HG02970 (cell line): ENCODE results near the gene MDN1.
"Not testable (repeated sequence)": the region's sequence is repeated elsewhere in the genome, so short reads cannot be mapped to it uniquely, and the experiment has no call there.

Source experiments
- ATAC-seq: cut with Tn5 transposase; IDR thresholded peaks from one replicate; pipeline ENCODE4 v1.9.1; 2021; ENCODE audit warnings: mild to moderate bottlenecking, moderate library complexity, moderate number of reproducible peaks; ENCODE audit not compliant: unreplicated experiment, low FRiP score

Gene MDN1

DNA sequence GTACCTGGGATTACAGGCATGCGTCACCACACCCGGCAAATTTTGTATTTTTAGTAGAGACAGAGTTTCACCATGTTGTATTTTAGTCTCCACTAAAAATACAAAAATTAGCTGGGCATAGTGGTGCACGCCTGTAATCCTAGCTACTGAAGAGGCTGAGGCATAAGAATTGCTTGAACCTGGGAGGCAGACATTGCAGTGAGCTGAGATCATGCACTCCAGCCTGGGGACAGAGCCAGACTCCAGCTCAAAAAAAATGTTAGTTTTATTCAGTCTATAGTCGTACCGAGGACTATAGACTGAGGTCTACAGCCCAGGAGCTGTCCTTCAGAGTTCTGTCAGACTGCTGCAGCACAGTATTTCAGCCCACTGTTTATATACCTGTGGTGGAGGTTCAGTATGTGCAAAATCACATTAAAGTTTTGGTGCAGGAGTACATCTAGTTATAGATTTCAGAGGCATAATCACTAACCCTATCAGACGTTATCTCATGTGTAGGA is 6.5 kb upstream of the MDN1 start:
- ATAC-seq: no peak

DNA sequence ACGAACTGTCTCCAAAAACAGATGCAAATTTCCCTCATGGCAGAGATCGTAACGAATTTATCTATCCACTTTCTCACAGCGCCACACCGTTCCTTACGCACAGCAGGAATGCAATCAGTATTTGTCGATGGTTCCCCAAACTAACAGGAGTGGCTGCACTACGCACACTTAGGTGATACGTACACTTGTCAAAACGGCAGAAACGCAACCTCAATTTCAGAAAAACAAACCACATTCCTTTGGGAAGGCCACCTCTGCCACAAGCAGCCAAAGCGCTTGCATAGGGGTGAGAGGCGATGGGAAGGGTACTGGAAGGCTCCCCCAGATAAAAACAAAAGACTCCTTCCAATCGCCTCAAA is 638 bp downstream of the MDN1 start:
- ATAC-seq: peak; percentile 3

GRCh38 chr6:89817481-89817880 is 2.1 kb downstream of the MDN1 start:
- no peak for ATAC-seq

DNA sequence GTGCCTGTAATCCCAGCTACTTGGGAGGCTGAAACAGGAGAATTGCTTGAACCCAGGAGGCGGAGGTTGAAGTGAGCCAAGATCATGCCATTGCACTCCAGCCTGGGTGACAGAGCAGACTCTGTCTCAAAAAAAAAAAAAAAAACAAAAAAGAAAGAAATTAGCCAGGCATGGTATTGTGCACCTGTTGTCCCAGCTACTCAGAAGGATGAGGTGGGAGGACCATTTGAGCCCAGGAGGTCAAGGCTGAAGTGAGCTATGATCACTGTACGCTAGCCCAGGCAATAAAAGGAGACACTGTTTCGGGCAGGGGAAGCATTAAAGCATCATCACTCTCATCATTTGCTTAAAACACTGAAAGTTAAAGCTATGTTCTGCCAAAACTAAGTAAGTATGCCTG is 6.2 kb downstream of the MDN1 start:
- not testable (repeated sequence) for ATAC-seq

DNA sequence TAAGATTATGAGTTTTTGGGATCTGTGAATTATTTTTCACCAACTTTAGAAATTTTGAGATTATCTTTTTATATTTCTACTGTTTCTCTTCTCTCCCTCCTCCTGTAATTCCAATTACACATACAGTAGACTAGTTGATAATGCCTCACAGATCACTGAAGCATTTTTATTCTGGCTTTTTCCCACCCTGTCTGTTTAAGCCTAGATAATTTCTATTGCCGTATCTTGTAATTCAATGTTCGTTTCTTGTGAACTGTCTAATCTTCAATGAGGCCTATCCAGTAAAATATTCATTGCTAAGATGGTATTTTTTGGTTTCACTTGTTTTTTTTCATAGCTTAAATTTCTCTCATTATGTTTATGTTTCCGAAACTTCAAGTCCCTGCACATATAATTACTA is 12.0 kb downstream of the MDN1 start:
- ATAC-seq: no peak

DNA sequence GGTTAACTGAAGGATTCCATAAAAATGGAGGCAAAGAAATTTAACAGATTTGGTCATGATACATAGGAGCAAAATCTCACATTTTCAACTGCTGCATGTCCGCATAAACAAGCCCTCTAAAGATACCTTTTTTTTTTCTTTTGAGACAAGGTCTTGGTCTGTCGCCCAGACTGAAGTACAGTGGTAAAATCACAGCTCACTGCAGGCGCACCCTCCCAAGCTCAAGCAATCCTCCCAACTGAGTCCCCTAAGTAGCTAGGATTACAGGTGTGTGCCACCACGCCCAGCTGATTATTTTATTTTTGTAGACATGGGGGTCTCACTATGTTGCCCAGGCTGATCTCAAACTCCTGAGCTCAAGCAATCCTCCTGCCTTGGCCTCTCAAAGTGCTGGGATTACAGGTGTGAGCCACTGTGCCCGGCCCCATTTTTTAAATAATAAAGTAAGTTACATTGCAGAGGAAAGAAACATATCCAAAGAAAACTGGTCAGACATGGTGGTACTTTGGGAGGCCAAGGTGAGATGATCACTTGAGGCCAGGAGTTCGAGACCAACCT is 13.7 kb downstream of the MDN1 start:
- ATAC-seq: no peak

GRCh38 chr6:89803271-89803670 is 16.3 kb downstream of the MDN1 start:
- no peak for ATAC-seq

DNA sequence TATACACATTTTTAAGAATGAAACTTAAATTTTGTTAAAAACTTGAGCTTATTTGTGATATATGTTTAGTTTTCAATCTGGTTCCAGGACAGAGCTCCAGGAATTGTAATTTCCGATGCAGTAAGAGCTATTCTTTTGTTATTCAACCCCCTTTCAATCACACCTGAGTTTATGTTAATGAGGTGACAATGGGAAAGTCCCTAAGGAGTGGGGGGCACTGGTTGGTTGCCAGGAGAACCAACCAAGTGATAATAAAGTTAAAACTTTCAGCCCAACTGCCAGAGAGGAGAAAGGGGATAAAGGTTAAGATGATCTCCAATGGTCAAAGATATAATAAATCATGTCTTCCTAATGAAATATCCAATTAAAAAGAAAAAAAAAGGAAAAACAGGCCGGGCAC is 19.8 kb downstream of the MDN1 start:
- no peak for ATAC-seq

DNA sequence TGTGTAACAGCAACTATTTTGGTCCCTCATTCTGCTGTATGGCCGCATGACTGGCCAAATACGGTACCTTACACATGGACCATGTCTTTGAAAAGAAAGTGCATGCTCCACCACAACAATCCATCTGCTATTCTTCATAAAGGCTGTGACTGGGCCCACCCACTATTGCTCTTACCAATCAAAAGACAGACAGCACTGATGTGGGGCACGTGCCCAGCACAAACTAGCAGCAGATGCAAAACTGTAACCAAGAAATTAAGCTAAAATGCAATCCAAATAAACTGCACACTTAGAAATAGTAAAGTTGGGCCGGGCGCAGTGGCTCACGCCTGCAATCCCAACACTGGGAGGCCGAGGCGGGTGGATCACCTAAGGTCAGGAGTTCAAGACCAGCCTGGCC is 20.5 kb downstream of the MDN1 start:
- no peak for ATAC-seq

- ATAC-seq: no peak
Measured at GRCh38 chr6:89797317-89797716, 22.3 kb downstream of the MDN1 start.

GRCh38 chr6:89794324-89794723 is 25.3 kb downstream of the MDN1 start:
- no peak for ATAC-seq

GRCh38 chr6:89793586-89793985 is 26.0 kb downstream of the MDN1 start:
- ATAC-seq: no peak

- no peak for ATAC-seq
Measured at GRCh38 chr6:89792881-89793280, 26.7 kb downstream of the MDN1 start.

GRCh38 chr6:89790403-89790802 is 29.2 kb downstream of the MDN1 start:
- ATAC-seq: no peak

DNA sequence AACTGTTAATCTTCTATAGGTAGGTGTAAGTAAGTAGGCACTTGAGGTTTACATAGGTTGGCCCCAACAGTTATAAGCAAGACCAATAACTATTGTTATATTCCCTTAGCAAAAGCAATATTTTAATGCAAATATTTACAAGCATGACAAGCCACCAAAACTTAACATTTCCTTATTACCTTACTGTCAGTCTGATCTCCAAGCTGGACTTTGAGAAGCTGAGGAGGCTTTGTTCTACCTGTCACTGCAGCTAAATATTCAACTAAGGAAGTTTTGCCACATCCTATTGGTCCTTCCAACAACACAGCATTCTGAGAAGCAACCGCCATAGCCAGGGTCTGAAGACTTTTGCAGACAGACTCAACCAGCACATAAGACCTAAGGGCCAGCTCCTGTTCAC is 29.6 kb downstream of the MDN1 start:
- no peak for ATAC-seq

DNA sequence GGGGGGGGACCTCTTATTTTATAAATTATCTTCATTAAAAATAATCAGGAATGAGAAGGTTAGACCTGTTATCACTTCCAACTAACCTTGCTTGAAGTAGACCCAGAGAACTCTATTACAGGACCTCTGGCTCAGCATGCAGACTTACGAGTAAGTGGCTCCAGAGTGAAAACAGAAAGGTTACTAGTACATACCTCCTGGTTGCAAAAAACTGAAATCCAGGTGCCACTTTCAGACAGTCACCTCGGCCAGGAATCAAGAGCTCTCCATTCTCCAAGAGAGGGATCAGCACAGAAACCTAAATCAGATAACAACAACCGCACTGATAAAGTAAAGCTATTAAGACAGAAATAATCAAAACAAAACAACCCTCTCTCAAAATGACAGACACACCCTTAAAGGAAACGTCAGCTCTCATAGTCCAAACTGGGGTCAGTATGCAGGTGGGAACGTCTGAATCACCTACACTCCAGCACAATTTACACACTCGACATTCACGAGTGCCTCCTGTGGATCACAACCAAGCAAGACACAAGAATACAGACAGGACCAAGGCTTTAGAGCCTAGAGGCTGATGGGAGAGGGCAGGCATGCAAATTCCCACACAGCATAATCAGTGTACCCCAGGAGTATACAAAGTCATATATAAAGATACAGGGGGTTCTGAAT is 31.8 kb downstream of the MDN1 start:
- no peak for ATAC-seq

DNA sequence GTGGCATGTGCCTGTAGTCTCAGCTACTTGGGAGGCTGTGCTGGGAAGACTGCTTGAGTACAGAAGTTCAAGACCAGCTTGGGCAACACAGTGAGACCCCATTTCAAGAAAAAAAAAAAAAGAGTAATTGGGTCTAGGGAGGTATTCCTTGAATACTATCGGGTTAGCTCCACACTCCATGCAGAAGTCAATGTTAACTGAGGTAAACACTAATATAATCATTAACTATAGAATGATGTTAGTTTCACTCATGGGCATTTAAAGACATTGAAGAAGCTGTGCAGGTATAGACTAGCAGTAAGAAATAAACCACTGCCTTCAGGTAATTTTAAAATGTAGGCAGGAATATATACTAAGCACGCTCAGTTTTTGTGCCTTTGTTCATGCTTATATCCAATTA is 32.6 kb downstream of the MDN1 start:
- no peak for ATAC-seq

- ATAC-seq: no peak
Measured at GRCh38 chr6:89784838-89785237, 34.8 kb downstream of the MDN1 start.

GRCh38 chr6:89783293-89783692 is 36.3 kb downstream of the MDN1 start:
- ATAC-seq: not testable (repeated sequence)

DNA sequence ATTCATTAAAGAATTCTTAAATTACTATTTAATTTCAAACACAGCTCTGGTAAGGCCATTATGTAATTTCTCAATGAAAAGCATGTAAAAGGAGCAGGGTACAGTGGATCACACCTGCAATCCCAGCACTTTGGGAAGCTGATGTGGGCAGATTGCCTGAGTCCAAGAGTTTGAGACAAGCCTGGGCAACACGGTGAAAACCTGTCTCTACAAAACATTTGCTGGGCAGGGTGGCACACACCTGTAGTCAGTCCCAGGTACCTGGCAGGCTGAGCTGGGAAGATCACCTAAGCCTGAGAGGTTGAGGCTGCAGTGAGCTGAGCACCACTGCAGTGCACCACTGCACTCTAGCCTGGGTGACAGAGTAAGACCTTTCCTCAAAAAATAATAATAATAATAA is 37.4 kb downstream of the MDN1 start:
- ATAC-seq: no peak

DNA sequence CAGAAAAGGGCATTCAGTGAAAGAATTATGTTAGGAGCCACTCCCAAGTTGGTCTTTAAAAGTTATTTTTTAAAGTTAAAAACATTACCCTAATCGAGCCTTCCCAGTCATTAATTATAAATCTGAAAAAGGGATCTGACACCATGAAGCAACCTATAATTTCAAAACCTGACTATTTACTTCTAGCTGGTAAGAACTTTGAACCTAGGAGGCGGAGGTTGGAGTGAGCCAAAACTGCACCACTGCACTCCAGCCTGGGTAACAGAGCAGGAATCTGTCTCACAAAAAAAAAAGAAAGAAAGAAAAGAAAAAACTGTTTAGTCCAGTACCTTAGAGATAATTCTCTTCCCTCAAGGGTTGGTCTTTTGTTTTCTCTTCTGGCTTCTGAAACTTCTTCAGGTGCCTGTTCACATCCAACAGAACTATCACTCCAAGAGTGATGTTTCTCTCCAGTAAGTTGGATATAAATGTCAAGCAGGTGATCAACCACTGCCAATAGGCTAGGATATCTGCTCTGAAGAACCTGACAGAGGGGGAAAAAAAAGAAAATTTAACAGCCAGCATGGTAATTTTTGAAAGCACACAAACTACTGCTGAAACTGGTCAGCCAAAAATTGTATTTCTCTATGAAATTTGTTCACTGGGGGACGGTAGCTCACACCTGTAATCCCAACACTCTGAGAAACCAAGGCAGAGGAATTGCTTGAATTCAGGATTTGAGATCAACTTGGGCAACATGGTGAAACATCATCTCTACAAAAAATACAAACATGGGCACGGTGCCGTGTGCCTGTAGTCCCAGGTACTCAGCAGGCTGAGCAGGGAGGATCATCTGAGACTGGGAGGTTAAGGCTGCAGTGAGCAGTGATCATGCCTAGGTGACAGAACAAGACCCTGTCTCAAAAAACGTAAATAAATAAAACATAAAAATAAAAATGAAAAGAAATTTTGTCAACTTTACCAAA is 38.2 kb downstream of the MDN1 start:
- no peak for ATAC-seq
